Measurements from ENCODE around the gene PPIP5K2. TPM values are rescaled to one million over a fixed set of nuclear protein-coding genes. Genes with fewer than 3 reads are reported as not detected.

Gene PPIP5K2
- total RNA-seq, 2 donors from 2014 or later: 23.9 to 24.9 TPM

DNA sequence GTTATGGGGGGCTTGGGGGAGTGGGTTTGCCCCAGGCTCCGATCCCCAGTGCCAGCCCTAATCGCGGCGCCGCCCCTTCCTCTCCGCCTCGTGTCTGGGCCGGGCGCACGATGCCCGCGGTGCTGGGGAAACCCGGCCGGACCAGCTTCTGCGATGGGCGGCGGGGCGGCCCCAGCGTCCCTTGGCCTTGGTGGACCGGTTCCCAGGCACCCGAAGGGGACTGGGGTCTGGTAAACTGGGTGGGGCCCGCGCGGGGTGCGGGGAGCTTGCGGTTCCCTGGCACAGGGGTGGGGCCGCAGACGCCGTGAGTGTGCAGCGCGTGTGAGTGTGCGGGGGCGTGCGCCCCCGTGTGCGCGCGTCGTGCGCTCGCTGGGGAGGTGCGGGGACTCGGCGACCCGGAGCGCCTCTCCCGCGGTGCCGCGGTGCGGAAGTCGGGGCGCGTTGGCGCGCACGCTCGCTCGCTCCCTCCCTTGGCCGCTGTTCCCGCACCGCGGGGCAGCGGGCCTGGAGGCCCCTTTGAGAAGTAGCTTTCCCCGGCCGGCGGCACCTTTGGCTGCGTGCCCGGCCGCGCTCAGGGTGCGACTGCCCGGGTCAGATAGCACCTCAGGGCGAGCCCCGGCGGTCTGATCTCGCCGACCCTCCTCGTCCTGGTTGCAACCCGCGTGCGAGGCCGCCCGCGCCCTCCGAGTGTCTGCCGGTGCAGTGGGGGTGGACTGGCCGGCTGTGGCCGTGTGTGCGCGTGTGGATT, 139.0 kb downstream of the PPIP5K2 start:
- peak overlapping the region; percentile 75 to 76 for H3K27ac ChIP-seq
- H3K4me3 ChIP-seq: peak overlapping the region; percentile 67 to 82
- H3K36me3 ChIP-seq: no peaks in the 10 kb centered on the region
- no peaks in the 10 kb centered on the region for H3K9me3 ChIP-seq
- no peak for TF ChIP-seq POLR2A (IDR thresholded peaks at IDR 0.05)
- no peak for TF ChIP-seq CTCF (IDR thresholded peaks at IDR 0.05)
- TF ChIP-seq POLR2AphosphoS5 (IDR thresholded peaks at IDR 0.05): no peak
- WGBS: under 1% methylated on average over 68 of the region's 91 CpGs
- no peaks in the 10 kb centered on the region for H3K4me1 ChIP-seq (replicated peaks)
- no peaks in the 10 kb centered on the region for H3K27me3 ChIP-seq (replicated peaks; ENCODE audit: insufficient read depth)
- intact Hi-C loops (cut with DNase I): no loop called here
- peak; percentile 38 for DNase-seq (ENCODE audit: low spot score)

- no peak for DNase-seq (ENCODE audit: low spot score)
- H3K36me3 ChIP-seq: no peaks in the 10 kb centered on the region
- intact Hi-C loops (cut with DNase I): no loop called here
- H3K4me1 ChIP-seq (replicated peaks): no peaks in the 10 kb centered on the region
- 2% methylated on average over 20 of the region's 20 CpGs for WGBS
- H3K27ac ChIP-seq: peak overlapping the region; percentile 75 to 76
- no peak for TF ChIP-seq POLR2AphosphoS5 (IDR thresholded peaks at IDR 0.05)
- TF ChIP-seq CTCF (IDR thresholded peaks at IDR 0.05): no peak
- H3K27me3 ChIP-seq (replicated peaks; ENCODE audit: insufficient read depth): no peaks in the 10 kb centered on the region
- H3K4me3 ChIP-seq: peak overlapping the region; percentile 67 to 82
- H3K9me3 ChIP-seq: no peaks in the 10 kb centered on the region
Observed at GRCh38 chr5:103259705-103260355, 139.7 kb downstream of the PPIP5K2 start.

- no peak overlapping the region for H3K4me3 ChIP-seq
- no peaks in the 10 kb centered on the region for H3K9me3 ChIP-seq
- DNase-seq (ENCODE audit: low spot score): no peak
- H3K27ac ChIP-seq: no peak overlapping the region
- H3K27me3 ChIP-seq (replicated peaks; ENCODE audit: insufficient read depth): no peaks in the 10 kb centered on the region
- WGBS: 69% methylated on average over 3 of the region's 3 CpGs
- H3K36me3 ChIP-seq: no peaks in the 10 kb centered on the region
- intact Hi-C loops (cut with DNase I): no loop called here
- TF ChIP-seq CTCF (IDR thresholded peaks at IDR 0.05): no peak
- no peak for TF ChIP-seq POLR2A (IDR thresholded peaks at IDR 0.05)
- TF ChIP-seq POLR2AphosphoS5 (IDR thresholded peaks at IDR 0.05): no peak
- H3K4me1 ChIP-seq (replicated peaks): no peaks in the 10 kb centered on the region
Observed at GRCh38 chr5:103260951-103261350, 140.8 kb downstream of the PPIP5K2 start.

Other genes starting within 250 kb of the PPIP5K2 start
- gene GIN1, start 163 bp upstream of the PPIP5K2 start, total RNA-seq: 1 to 10 TPM; 7.2 to 8.0 TPM
- gene MACIR, start 138.5 kb downstream of the PPIP5K2 start, total RNA-seq: 10 to 100 TPM; 10.4 to 20.1 TPM